NT2/D1 (cell line): ENCODE measurements around the gene MROH2B.

Experiments used
- SUZ12 ChIP-seq: IDR thresholded peaks from 2 replicates; pipeline ENCODE4 v1.6.1; 2011; ENCODE audit not compliant: insufficient read length, insufficient read depth; ENCODE audit errors: extremely low read depth
- YY1 ChIP-seq: IDR thresholded peaks from 2 replicates; pipeline ENCODE4 v1.6.1; 2011; ENCODE audit not compliant: insufficient read length, insufficient read depth
- ZNF274 ChIP-seq: IDR thresholded peaks from 2 replicates; pipeline ENCODE4 v1.6.1; 2011; ENCODE audit warnings: mild to moderate bottlenecking, low read depth, low read length

DNA sequence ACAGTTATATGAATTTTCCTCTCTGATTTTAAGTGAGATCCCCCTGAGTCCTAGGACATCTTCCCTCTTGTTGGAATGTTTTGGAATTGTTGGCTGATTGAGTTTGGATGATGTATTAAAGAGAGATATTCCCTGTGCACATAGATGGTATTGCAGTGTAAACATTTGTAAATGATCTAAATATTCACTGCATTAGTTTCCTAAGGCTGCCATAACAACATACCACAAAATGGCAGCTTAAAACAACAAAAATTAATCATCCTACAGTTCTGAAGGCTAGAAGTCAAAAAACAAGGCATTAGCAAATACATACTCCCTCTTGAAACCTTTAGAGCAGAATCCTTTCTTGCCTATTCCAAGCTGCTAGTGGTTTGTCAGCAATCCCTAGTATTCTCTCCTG lies 38.0 kb upstream of the MROH2B start:
- TF ChIP-seq YY1 (no peak), SUZ12 (no peak), ZNF274 (no peak)
